Astrocyte of the spinal cord (primary cell): Measurements from ENCODE around the gene METTL3.

ENCODE experiments used
- DNase-seq: peaks from one replicate; pipeline ENCODE4 v3.0.0; 2011; ENCODE audit warnings: low read depth, low spot score
- H3K4me3 ChIP-seq: 2 replicates; pipeline ENCODE4 v1.5.1; 2011; ENCODE audit warnings: low read depth, mild to moderate bottlenecking, low read length, moderate library complexity
- in situ Hi-C: cut with HindIII; loops from 2 replicates; pipeline ENCODE4 v1.10.0; 2017; ENCODE audit warnings: low sequenced_read_pairs
- TF ChIP-seq, protein P1 (sequence below): IDR thresholded peaks from 2 replicates; pipeline ENCODE4 v1.5.1; 2012; ENCODE audit warnings: low read depth, mild to moderate bottlenecking, low read length, inconsistent platforms

The METTL3 gene

DNA sequence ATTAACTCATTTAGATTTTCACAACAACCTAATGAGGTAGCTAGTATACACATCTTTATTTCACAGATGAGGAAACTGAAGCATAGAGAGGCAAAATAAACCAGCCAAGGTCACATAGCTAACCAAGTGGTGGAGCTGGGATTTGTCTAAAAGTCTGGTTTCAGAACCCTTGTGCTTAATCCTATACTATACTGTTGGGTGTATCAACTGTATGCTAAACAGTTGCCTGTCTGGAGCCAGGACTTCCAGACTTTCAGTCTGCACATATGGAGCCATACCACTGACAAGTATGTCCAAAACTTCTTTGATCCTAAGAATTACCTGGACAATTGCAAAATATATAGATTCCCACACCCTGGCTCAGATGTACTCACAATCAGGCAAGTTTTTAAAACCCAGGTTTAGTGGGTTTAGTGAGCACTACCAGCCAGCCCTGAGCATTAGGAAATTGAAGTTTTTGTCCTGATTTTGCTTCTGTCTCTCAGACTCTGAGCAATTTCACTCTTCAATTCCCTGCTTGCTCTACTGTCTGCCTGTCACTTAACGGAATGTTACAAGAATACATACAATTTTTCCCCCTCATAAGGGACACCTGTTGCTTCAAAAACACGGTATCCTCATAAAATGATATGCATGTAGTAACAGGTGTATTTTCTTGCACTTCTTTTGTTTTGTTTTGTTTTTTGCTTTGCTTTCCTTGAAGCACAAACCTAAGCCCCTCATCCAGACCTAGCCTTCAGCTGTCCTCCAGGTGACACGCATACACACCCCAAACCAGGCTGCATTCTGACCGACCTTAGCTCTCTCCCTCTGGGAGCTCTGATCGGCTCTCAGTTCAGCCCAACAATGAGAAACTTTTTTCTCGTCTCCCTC is 24.6 kb upstream of the METTL3 start:
- H3K4me3 ChIP-seq, result no peak overlapping the region
- TF ChIP-seq, protein P1, sequence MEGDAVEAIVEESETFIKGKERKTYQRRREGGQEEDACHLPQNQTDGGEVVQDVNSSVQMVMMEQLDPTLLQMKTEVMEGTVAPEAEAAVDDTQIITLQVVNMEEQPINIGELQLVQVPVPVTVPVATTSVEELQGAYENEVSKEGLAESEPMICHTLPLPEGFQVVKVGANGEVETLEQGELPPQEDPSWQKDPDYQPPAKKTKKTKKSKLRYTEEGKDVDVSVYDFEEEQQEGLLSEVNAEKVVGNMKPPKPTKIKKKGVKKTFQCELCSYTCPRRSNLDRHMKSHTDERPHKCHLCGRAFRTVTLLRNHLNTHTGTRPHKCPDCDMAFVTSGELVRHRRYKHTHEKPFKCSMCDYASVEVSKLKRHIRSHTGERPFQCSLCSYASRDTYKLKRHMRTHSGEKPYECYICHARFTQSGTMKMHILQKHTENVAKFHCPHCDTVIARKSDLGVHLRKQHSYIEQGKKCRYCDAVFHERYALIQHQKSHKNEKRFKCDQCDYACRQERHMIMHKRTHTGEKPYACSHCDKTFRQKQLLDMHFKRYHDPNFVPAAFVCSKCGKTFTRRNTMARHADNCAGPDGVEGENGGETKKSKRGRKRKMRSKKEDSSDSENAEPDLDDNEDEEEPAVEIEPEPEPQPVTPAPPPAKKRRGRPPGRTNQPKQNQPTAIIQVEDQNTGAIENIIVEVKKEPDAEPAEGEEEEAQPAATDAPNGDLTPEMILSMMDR, result no peak
- in situ Hi-C loops, result no loop called here
- no peak for DNase-seq

DNA sequence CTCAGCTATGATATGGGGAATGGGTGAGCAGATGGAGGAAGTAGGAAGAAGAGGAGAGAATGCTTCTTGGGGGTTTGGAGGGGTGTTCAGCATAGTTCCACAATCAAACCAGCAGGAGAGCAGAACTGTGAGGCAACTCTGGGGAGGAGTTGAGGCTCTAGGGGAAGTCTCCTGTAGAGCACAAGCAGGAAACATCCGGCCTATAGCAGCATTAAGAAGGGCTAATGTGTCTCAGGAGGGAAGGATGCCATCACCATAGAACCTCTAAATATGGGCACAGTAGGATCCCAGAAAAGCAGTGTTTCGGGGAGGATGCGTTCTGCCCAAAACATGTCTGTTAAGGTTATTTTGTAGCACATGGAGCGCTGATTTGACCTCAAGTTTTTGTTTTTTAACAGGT is 23.4 kb upstream of the METTL3 start:
- H3K4me3 ChIP-seq, result no peak overlapping the region
- in situ Hi-C loops, result no loop called here
- TF ChIP-seq, protein P1, result no peak
- DNase-seq, result no peak

DNA sequence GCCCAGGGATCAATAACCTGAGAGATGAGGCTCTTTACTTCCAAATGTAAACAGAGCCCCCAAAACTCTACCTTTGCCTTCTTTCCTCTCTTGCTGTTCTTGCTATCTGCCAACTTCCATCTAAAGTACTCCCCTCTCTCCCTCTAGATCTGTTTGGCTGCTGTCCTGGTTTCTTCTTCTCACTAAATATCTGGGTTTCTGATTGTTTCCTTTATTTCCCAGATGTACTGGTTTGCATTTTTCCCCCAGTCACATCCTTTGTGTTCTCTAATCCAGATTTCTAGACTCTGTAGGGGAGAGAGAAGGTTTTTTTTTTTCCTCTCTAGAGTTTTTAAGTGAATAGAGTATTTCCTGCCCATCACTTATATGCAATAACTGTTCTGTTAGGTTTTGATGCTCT is 22.2 kb upstream of the METTL3 start:
- no peak overlapping the region for H3K4me3 ChIP-seq
- no peak for DNase-seq
- in situ Hi-C loops, result no loop called here
- TF ChIP-seq, protein P1, result no peak

DNA sequence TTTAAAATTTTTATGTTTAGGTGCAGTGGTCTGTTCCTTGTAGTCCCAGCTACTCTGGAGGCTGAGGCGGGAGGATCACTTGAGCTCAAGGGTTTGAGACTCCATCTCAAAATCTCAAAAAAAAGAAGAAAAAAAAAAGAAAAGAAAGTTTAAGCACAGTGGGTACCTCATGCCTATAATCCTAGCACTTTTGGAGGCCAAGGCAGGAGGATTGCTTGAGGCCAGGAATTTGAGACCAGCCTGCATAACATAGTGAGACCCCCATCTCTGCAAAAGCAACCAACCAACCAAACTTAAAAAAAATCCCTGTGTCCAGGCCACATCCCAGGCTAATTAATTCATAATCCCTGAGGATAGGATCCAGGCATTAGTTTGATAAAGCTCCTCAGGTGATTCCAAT is 18.4 kb upstream of the METTL3 start:
- in situ Hi-C loops, result no loop called here
- no peak for DNase-seq

DNA sequence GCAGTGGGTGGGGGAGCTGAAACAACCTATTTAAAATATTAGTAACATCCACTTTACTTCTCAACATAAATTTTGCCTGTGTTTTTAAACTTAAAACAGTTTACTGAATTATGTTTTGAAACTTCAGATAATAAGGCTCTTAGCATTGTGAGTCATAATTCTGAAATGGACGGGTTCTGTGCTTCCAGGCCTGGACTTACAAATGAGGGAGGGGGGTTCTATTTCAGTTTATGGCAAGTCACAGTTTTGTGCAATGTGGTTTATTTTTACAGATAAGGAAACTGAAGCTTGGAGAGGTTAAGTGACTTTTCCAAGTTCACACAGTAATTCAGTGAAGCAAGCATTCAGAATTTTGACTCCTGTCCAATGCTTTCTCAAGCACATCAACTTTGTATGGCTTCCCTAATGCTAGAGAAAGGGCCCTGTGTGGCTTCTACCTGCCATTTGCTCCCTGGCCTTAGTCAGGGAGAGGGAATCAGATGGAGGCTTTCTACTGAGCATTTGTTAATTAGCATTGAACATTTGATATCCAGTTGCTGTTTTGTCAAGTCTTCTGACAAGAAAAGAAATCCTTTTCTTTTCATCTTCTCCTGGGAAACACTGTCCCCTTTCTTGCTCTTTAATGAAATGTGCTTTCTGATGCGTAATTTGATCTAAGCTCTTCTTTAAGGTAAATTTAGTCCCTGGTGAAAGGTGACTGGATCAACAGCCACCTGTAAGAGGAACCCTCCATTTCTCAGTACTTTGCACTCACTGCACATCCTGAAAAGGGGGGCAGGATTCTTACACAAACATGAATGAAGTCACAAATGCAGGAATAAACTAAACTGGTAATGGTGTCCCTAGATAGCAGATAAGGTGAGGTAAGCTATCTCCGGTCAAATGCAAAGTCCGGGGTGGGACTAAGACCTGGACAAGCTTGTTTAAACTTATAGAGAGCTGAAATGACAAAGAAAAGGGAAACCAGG is 17.5 kb upstream of the METTL3 start:
- in situ Hi-C loops, result no loop called here
- TF ChIP-seq, protein P1, result no peak
- DNase-seq, result no peak
- H3K4me3 ChIP-seq, result no peak overlapping the region

More for the DNA sequence above, 18.4 kb upstream of the METTL3 start:
- TF ChIP-seq, protein P1, result no peak
- no peak overlapping the region for H3K4me3 ChIP-seq

DNA sequence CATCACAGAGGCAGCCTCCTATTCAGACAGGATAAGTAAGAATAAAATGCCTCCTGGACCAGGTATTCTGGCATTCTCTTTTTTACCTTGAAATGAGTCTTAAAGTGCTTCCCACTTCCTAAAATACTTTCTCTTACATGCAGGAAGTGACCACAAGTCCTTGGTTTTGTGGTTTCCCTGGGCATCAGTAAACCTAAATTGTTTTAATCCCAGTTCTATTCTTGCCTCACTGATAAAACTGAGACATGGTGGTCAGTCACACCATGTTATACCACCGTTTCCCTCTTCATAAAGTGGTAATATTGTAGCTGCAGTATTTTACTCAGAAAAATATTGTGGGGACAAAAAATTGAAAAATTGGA is 16.2 kb upstream of the METTL3 start:
- TF ChIP-seq, protein P1, result no peak
- in situ Hi-C loops, result no loop called here

More for the DNA sequence above, 16.2 kb upstream of the METTL3 start:
- H3K4me3 ChIP-seq, result no peak overlapping the region
- DNase-seq, result no peak
